HG03045 (cell line): Measurements from ENCODE around the gene PPM1E.
"Not testable (repeated sequence)": the region's sequence is repeated elsewhere in the genome, so short reads cannot be mapped to it uniquely, and the experiment has no call there.

Experiments used
- ATAC-seq: cut with Tn5 transposase; IDR thresholded peaks from one replicate; pipeline ENCODE4 v1.9.1; 2021; ENCODE audit warnings: mild to moderate bottlenecking, moderate library complexity; ENCODE audit not compliant: unreplicated experiment

The PPM1E gene

GRCh38 chr17:58755577-58756245 lies at the start of gene PPM1E:
TSS of gene PPM1E (plus strand) at chr17:58755854.
- peak; percentile 75 for ATAC-seq

GRCh38 chr17:58706351-58707140 lies 49.1 kb upstream of the PPM1E start:
- no peak for ATAC-seq

- ATAC-seq: no peak
These were observed 44.6 kb upstream of the PPM1E start for GRCh38 chr17:58710948-58711552.

GRCh38 chr17:58722274-58722673 lies 33.4 kb upstream of the PPM1E start:
- no peak for ATAC-seq

- no peak for ATAC-seq
These were observed 33.0 kb upstream of the PPM1E start for GRCh38 chr17:58722696-58723095.

GRCh38 chr17:58728798-58729197 lies 26.9 kb upstream of the PPM1E start:
- no peak for ATAC-seq

GRCh38 chr17:58730937-58731336 lies 24.7 kb upstream of the PPM1E start:
- ATAC-seq: no peak

GRCh38 chr17:58734040-58734439 lies 21.6 kb upstream of the PPM1E start:
- ATAC-seq: no peak

- ATAC-seq: no peak
These were observed 20.8 kb upstream of the PPM1E start for GRCh38 chr17:58734811-58735210.

- no peak for ATAC-seq
These were observed 14.5 kb upstream of the PPM1E start for GRCh38 chr17:58741121-58741625.

GRCh38 chr17:58747674-58748073 lies 8.0 kb upstream of the PPM1E start:
- ATAC-seq: no peak

- ATAC-seq: not testable (repeated sequence)
These were observed 6.0 kb upstream of the PPM1E start for GRCh38 chr17:58749627-58750026.

GRCh38 chr17:58753026-58753425 lies 2.6 kb upstream of the PPM1E start:
- no peak for ATAC-seq

GRCh38 chr17:58755269-58755576 lies 431 bp upstream of the PPM1E start:
- ATAC-seq: no peak

GRCh38 chr17:58756246-58757161 lies 850 bp downstream of the PPM1E start:
- ATAC-seq: peak; percentile 20

- no peak for ATAC-seq
These were observed 1.5 kb downstream of the PPM1E start for GRCh38 chr17:58757162-58757613.

- ATAC-seq: no peak
These were observed 3.2 kb downstream of the PPM1E start for GRCh38 chr17:58758890-58759289.

GRCh38 chr17:58759522-58759921 lies 3.9 kb downstream of the PPM1E start:
- no peak for ATAC-seq

GRCh38 chr17:58760248-58760647 lies 4.6 kb downstream of the PPM1E start:
- no peak for ATAC-seq

GRCh38 chr17:58763263-58763662 lies 7.6 kb downstream of the PPM1E start:
- ATAC-seq: no peak

GRCh38 chr17:58764373-58764772 lies 8.7 kb downstream of the PPM1E start:
- no peak for ATAC-seq
